ENCODE data around the gene ODAD4. TPM values are rescaled to one million over a fixed set of nuclear protein-coding genes. Genes with fewer than 3 reads are reported as not detected.

The ODAD4 gene
- total RNA-seq, 2 experiments from 2014 or later, result 2.2 to 2.7 TPM

DNA sequence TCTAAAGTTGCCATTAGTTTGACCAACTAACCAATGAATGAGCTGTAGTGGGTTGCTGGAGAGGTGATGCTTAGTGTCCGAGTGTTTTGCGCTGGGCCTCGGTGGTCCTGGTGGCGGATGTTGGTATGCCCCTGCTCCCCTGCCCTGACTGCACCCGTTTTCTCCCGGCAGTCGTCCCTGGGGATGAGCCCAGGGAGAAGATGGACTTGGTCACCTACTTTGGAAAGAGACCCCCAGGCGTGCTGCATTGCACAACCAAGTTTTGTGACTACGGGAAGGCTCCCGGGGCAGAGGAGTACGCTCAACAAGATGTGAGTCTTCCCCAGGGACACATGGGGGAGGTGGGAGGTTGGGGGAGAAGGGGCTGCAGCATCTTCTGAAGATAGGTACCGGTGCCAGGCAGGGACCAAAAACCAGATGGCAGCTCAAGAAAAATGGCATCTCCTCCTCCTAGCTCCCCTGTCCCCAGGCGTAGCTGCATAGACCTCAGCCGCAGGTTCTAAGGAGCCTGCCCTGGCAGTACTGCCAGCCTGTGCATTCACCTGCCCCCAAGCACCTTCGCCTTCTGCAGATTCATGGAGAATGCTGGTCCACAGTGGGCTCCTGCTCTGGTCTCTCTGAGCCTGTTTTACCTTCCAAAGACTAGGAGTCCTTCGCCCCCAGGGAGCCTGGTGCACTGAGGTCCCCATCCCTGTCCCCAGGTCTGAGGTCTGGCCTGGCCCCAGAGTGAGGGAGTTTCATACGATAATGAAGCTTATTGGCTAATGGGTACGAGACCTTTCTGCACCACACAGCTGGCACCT, 41.5 kb downstream of the ODAD4 start:
- Mint-ChIP-seq H3K27me3 (no peaks in the 10 kb centered on the region), H3K36me3 (ENCODE audit: low read depth) (peaks cover 72% of the 10 kb centered on the region), H3K9me3 (no peaks in the 10 kb centered on the region), H3K4me1 (ENCODE audit: low read depth) (peaks cover 30% of the 10 kb centered on the region), H3K4me3 (no peak overlapping the region), H3K27ac (peak overlapping the region; percentile 25)
- Histone ChIP-seq H3K4me1 (ENCODE audit: insufficient read depth, low read length) (peaks cover 28% of the 10 kb centered on the region), H3K27me3 (ENCODE audit: control insufficient read depth in 1 of 2, insufficient read depth in 2 of 2, low read length in 2 of 2) (no peaks in the 10 kb centered on the region), H3K4me3 (ENCODE audit: low read length) (no peak overlapping the region), H3K36me3 (ENCODE audit: insufficient read depth, low read length) (peaks cover 65% of the 10 kb centered on the region), H3K27ac (ENCODE audit: low read depth in 1 of 2, low read length in 2 of 2) (no peak overlapping the region), H3K9me3 (ENCODE audit: control insufficient read depth in 1 of 2, insufficient read depth in 1 of 2, low read length in 2 of 2) (no peaks in the 10 kb centered on the region)
- TF ChIP-seq, protein P1, sequence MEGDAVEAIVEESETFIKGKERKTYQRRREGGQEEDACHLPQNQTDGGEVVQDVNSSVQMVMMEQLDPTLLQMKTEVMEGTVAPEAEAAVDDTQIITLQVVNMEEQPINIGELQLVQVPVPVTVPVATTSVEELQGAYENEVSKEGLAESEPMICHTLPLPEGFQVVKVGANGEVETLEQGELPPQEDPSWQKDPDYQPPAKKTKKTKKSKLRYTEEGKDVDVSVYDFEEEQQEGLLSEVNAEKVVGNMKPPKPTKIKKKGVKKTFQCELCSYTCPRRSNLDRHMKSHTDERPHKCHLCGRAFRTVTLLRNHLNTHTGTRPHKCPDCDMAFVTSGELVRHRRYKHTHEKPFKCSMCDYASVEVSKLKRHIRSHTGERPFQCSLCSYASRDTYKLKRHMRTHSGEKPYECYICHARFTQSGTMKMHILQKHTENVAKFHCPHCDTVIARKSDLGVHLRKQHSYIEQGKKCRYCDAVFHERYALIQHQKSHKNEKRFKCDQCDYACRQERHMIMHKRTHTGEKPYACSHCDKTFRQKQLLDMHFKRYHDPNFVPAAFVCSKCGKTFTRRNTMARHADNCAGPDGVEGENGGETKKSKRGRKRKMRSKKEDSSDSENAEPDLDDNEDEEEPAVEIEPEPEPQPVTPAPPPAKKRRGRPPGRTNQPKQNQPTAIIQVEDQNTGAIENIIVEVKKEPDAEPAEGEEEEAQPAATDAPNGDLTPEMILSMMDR (IDR thresholded peaks at IDR 0.05), result no peak
- ATAC-seq (ENCODE audit: poor library complexity) (no peak), DNase-seq (no peak)
- intact Hi-C loops (cut with DNase I, micrococcal nuclease), result no loop called here
- POLR2A ChIA-PET, result interaction anchor here (1.1 kb wide), 1 partner anchor 54 kb away, joined by 3 read pairs; no protein-coding TSS in a partner anchor
- CTCF ChIA-PET, result interaction anchor here (1.2 kb wide), 1 partner anchor 9 kb away, joined by 3 read pairs; no protein-coding TSS in a partner anchor

DNA sequence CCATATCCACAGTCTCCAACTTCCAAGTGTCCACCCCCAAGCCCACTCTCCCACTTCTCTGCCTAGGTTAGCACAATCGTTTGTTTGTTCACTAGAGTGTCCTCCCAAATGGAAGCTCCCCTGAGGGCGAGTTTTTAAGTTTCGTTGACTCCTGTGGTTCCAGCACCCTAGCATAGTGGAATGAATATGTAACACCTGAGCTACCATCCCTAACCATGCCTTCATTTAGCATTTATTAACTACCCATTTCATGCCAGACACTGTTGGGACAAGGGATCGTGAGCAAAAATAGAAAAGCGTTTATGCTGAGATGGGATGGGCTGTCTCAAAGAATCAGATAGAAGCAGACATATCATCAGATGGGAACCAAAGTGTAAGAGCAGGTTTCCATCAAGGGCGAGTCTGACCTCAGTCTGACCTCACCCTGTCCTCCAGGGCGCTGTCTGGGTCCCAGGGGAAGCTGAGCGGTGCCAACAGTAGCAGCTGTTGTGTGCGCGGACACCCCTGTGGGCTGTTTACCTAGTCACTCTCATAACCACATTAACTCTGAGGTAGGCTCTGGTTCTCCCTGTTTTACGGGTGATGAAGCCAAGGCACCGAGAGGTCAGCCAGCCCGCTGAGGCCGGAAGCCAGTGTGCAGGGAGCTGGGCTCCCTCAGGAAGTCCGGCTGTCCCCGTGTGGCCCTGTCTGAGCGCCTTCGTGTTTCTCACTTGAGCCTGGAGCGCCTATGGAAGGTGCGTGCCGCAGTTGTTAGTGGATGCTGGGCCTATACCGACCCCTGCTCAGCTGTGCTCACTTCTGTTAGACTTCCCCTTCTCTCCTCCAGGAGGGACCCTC, 42.4 kb downstream of the ODAD4 start:
- intact Hi-C loops (cut with DNase I, micrococcal nuclease), result no loop called here
- peaks cover 21% of the 10 kb centered on the region for H3K4me1 ChIP-seq (ENCODE audit: insufficient read depth, low read length)
- CTCF ChIA-PET, result interaction anchor here (1.2 kb wide), 1 partner anchor 10 kb away, joined by 3 read pairs; no protein-coding TSS in a partner anchor
- no peaks in the 10 kb centered on the region for H3K9me3 ChIP-seq (ENCODE audit: control insufficient read depth in 1 of 2, insufficient read depth in 1 of 2, low read length in 2 of 2)
- Mint-ChIP-seq H3K27me3 (no peaks in the 10 kb centered on the region), H3K4me3 (no peak overlapping the region), H3K36me3 (ENCODE audit: low read depth) (peaks cover 79% of the 10 kb centered on the region), H3K9me3 (no peaks in the 10 kb centered on the region), H3K27ac (peak overlapping the region; percentile 25), H3K4me1 (ENCODE audit: low read depth) (peaks cover 25% of the 10 kb centered on the region)
- DNase-seq (no peak), ATAC-seq (ENCODE audit: poor library complexity) (peak; percentile 25)
- H3K4me3 ChIP-seq (ENCODE audit: low read length), result no peak overlapping the region
- POLR2A ChIA-PET, result interaction anchor here (1.1 kb wide), 1 partner anchor 53 kb away, joined by 3 read pairs; no protein-coding TSS in a partner anchor
- H3K36me3 ChIP-seq (ENCODE audit: insufficient read depth, low read length), result peaks cover 74% of the 10 kb centered on the region
- TF ChIP-seq, protein P1 (IDR thresholded peaks at IDR 0.05), result no peak
- H3K27ac ChIP-seq (ENCODE audit: low read depth in 1 of 2, low read length in 2 of 2), result no peak overlapping the region
- no peaks in the 10 kb centered on the region for H3K27me3 ChIP-seq (ENCODE audit: control insufficient read depth in 1 of 2, insufficient read depth in 2 of 2, low read length in 2 of 2)

DNA sequence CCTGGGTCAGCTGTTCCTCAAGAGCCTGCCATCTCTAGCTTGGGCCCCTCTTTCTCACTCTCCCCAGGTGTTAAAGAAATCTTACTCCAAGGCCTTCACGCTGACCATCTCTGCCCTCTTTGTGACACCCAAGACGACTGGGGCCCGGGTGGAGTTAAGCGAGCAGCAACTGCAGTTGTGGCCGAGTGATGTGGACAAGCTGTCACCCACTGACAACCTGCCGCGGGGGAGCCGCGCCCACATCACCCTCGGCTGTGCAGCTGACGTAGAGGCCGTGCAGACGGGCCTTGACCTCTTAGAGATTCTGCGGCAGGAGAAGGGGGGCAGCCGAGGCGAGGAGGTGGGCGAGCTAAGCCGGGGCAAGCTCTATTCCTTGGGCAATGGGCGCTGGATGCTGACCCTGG, 43.0 kb downstream of the ODAD4 start:
- Histone ChIP-seq H3K4me1 (ENCODE audit: insufficient read depth, low read length) (peaks cover 15% of the 10 kb centered on the region), H3K27me3 (ENCODE audit: control insufficient read depth in 1 of 2, insufficient read depth in 2 of 2, low read length in 2 of 2) (no peaks in the 10 kb centered on the region), H3K36me3 (ENCODE audit: insufficient read depth, low read length) (peaks cover 77% of the 10 kb centered on the region), H3K4me3 (ENCODE audit: low read length) (no peak overlapping the region), H3K27ac (ENCODE audit: low read depth in 1 of 2, low read length in 2 of 2) (no peak overlapping the region), H3K9me3 (ENCODE audit: control insufficient read depth in 1 of 2, insufficient read depth in 1 of 2, low read length in 2 of 2) (no peaks in the 10 kb centered on the region)
- ChIA-PET CTCF (no interaction called here), POLR2A (no interaction called here)
- no peak overlapping the region for H3K4me3 Mint-ChIP-seq
- intact Hi-C loops (cut with DNase I, micrococcal nuclease), result no loop called here
- ATAC-seq (ENCODE audit: poor library complexity) (no peak), DNase-seq (no peak)
- peaks cover 20% of the 10 kb centered on the region for H3K4me1 Mint-ChIP-seq (ENCODE audit: low read depth)
- TF ChIP-seq, protein P1 (IDR thresholded peaks at IDR 0.05), result no peak
- peak overlapping the region; percentile 9 for H3K27ac Mint-ChIP-seq
- peaks cover 81% of the 10 kb centered on the region for H3K36me3 Mint-ChIP-seq (ENCODE audit: low read depth)
- no peaks in the 10 kb centered on the region for H3K27me3 Mint-ChIP-seq
- H3K9me3 Mint-ChIP-seq, result no peaks in the 10 kb centered on the region

Measured in CD4-positive, alpha-beta T cell (primary cell).